Eye (tissue), 1 donor: ENCODE data around the gene ERICH2.
"Not testable (repeated sequence)": the region's sequence is repeated elsewhere in the genome, so short reads cannot be mapped to it uniquely, and the experiment has no call there.

ENCODE experiments used
- DNase-seq: peaks from one replicate; pipeline ENCODE4 v3.0.0-alpha.2; 2015

Gene ERICH2, protein sequence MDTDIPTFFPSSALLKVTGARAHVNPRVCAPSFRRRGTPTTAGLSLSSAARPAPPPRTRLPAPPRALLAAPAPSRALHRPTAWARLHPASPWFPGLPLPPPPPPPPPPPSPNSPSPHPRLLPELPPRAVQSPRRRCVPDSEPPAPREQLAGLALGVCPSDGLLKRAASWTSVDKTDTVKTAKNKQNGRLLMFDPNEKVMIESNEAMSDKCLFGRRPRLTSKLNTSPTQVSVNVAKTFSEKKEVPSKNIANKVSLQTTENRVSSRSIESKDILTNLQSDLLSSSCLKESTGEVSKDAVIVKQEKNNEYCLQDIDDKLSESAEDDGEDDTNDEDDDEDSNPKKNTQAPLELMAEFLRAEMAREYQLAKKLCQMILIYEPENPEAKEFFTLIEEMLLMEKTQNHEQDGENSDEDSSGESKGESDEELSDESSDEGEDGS

GRCh38 chr2:170770008-170770605, at the start of gene ERICH2:
Gene ERICH2 (plus strand): TSS chr2:170770378. CDS start chr2:170770682, 304 bp downstream.
- DNase-seq, result peak; percentile 81

GRCh38 chr2:170721678-170722077, 48.5 kb upstream of the ERICH2 start:
- DNase-seq, result no peak

GRCh38 chr2:170722301-170722700, 47.9 kb upstream of the ERICH2 start:
- no peak for DNase-seq

DNA sequence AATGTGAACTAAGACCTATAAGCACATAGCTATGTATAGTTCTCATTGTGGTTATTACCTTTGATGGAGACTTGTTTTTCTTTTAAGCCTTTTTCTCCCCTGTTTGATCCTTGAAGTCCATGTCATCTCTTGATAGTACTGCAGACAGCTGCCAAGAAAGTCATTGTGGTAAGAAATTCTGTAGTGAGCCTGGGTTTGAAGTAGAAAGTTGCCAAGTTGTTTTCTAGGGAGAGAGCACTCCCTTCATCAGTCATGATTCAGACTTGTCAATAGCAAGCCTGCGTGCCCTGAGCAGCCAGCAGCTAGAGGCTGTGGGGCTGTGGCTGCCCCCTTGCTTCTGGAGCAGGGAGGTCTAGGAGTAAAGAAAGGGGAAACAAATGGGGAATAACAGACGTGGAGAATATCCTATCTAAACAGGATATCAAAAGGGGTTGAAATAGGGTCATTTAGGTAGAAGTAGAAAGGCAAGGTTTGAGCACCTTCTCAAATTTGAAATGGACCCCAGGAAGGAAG, 46.7 kb upstream of the ERICH2 start:
- DNase-seq, result no peak

GRCh38 chr2:170733798-170734600, 36.2 kb upstream of the ERICH2 start:
- DNase-seq, result no peak

DNA sequence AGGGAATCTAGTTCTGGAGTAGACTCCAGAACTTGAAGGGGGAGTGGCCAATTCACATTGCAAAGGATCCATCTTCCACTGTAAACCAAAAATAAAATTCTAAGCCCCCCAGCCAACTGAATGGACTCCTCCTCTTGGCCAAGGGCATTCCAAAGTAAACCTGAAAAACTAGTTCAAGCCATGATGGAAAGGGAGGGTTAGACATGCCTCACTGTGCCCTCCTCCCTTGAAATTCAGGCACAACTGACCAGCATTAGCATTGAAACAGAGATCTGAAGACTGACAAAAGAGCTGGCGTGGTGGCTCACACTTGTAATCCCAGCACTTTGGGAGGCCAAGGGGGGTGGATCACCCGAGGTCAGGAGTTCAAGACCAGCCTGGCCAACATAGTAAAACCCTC, 35.6 kb upstream of the ERICH2 start:
- not testable (repeated sequence) for DNase-seq

DNA sequence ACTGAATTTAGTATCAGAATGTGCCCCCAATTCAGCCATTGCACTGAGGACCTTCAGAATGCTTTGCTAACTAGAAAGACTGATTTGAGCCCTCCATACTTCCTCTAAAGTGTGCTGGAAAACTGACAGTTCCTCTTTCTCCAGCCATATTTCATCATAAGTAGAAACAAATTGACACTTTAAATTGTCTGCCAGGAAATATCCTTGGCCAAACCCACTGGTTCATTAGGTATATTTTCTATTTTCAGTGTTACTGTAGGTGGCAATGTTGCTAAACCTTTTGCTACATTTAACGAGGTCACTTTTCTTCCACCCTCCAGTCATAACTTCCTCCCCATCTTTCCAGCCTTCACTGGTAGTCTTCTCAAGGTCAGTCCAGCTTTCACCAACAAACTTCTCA, 33.5 kb upstream of the ERICH2 start:
- DNase-seq, result no peak

DNA sequence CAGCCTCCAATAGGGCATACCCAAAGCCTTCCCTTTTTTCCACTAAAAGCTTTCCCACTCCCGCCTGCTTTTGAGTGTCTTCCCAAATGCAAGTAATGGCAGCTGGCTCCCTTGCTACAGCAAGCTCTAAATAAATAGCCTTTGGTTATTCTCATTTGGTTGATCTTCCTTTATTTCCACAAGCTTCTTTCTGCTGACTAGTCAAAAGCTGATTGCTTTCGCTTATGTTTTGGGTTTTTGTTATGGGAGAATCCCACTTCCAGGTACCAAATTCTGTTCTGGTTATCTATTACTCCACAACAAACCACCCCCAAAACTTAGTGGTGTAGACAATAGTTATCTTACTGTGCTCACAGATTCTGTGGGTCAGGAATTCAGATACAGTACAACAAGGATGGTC, 32.8 kb upstream of the ERICH2 start:
- no peak for DNase-seq

- no peak for DNase-seq
Measured at GRCh38 chr2:170737821-170738220, 32.4 kb upstream of the ERICH2 start.

- peak; percentile 29 for DNase-seq
Measured at GRCh38 chr2:170739048-170739447, 31.1 kb upstream of the ERICH2 start.

GRCh38 chr2:170739507-170740046, 30.6 kb upstream of the ERICH2 start:
- DNase-seq, result no peak

- DNase-seq, result no peak
Measured at GRCh38 chr2:170740660-170741059, 29.5 kb upstream of the ERICH2 start.

GRCh38 chr2:170742000-170742399, 28.2 kb upstream of the ERICH2 start:
- DNase-seq, result no peak

GRCh38 chr2:170742896-170743529, 27.2 kb upstream of the ERICH2 start:
- no peak for DNase-seq

GRCh38 chr2:170743530-170744239, 26.5 kb upstream of the ERICH2 start:
- DNase-seq, result no peak

- DNase-seq, result no peak
Measured at GRCh38 chr2:170744248-170745002, 25.8 kb upstream of the ERICH2 start.

DNA sequence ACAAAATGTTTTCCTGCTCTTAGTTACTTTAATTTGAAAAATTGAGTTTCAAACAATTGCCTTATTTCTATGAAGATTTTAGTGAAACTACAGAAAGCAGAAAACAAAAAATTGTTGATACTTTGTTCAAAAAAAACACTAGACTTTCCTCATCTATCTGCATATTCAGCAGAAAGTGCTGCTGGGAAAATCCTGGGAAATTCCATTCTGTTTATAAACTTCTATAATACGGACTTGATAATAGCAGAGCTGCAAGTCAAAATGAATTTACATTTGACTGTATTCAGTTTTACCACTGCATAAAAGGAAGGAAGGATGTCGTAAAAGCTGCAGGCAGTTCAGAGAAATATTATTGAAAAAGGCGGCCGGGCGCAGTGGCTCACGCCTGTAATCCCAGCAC, 24.9 kb upstream of the ERICH2 start:
- DNase-seq, result no peak

DNA sequence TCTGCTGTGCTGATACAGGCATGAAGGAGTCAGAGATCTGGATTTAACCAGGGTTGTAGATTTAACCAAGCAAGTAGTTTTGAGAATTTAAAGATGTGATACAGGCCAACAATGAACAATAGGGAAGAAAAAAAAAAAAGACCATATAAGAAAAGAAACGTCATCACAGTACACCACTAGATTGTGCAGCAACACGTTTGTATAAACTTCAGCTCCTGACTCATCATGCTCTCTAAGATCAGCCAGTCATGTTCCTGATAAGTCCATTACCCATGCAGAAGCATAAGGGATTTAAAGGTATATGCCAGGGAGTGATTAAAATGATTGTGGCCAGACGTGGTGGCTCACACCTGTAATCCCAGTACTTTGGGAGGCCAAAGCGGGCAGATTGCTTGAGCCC, 22.3 kb upstream of the ERICH2 start:
- DNase-seq, result no peak

DNA sequence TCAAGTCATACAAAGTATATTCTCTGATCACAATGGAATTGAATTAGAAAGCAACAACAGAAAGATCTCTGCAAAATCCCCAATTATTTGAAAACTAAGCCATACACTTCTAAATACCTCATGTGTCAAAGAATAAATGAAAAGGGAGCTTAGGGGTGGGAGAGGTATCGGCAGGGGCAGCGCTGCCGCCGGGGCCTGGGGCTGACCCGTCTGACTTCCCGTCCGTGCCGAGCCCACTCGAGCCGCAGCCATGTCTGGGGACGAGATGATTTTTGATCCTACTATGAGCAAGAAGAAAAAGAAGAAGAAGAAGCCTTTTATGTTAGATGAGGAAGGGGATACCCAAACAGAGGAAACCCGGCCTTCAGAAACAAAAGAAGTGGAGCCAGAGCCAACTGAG, 18.6 kb upstream of the ERICH2 start:
- DNase-seq, result not testable (repeated sequence)

DNA sequence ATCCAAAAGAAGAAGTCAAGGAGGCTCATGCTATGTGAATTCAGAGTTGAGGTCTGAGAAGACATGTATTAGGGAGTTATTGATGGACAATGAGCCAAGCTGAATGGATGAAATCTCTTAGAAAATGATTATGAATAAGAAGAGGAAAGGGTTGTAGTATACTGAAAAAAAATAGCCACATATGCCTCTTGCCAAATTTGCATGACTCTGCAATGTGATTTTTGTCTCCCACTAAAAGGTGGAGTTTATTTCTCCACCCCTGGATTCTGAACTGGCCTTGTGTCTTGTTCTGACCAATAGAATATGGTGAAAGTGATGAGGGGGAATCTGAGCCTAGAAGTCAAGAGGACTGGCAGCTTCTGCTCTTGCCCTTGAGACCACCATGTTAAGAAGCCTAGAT, 8.6 kb upstream of the ERICH2 start:
- no peak for DNase-seq

DNA sequence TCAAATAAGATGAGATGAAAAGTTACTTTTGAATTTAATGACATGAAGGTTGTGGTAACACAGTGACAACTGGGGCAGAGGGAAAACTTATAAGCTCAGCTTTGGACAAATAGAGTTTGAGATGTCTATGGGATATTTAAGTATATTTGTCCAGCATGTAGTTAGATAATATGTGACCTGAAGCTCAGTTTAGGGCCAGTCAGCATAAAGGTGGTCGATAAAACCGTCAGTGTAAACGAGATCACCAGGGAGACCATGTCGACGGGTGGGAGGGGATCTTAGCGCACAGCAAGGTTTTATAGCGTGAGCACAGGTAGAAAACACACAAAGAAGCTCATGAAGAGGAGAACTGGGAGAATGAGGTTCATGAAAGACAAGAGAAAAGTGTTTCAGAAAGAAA, 7.4 kb upstream of the ERICH2 start:
- DNase-seq, result no peak
